Cerebellar cortex (tissue), 1 donor: ENCODE measurements around the gene PPIL4.

Source experiments
- DNase-seq: peaks from one replicate; pipeline ENCODE4 v3.0.0-alpha.2; 2015; ENCODE audit warnings: low spot score

The PPIL4 gene

DNA sequence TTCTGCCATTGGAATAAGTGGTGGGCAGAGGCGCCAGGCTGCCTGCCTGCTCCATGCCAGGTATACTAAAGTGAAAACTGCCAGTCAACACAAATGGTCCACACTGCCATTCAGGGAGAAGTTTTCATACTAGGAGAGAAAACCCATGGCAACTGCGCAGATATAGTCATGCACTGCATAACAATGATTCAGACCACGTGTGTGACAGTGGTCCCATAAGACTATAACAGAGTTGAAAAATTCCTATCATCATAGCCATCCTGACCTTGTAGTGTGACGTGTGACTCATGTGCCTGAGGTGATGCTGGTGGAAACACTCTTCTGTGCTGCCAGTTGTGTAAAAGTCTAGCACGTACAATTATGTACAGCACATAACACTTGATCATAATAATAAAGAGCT is 86.1 kb downstream of the PPIL4 start:
- DNase-seq, result no peak

DNA sequence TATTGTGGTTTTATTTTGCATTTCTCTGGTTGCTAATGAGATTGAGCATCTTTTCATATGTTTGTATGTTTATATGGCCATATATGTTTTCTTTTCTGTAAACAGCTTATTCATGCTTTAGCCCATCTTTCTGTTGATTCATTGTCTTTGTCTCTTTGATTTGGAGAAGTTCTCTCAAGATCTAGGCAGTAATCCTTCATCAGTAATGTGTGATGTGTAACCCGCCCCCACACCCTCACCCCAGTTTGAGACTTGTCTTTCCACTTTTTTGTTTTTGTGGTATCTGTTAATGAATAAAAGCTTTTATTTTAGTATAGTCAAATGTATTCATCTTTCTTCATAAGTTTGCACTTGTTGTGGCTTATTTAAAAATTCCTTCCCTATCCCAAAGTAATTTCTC is 87.0 kb downstream of the PPIL4 start:
- DNase-seq, result no peak

DNA sequence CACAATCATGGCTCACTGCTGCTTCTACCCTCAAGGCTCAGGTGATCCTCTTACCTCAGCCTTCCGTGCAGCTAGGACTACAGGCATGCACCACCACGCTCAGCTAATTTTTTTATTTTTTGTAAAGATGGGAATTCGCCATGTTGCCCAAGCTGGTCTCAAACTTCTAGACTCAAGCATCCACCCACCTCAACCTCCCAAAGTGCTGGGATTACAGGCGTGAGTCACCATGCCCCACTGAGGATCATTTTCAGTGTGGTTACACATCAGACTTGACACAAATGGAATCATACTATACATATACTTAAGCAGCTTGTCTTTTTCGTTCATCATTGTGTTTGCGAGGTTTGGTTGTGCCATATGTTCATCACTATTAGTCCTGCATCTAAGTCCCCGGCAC is 87.6 kb downstream of the PPIL4 start:
- DNase-seq, result no peak

DNA sequence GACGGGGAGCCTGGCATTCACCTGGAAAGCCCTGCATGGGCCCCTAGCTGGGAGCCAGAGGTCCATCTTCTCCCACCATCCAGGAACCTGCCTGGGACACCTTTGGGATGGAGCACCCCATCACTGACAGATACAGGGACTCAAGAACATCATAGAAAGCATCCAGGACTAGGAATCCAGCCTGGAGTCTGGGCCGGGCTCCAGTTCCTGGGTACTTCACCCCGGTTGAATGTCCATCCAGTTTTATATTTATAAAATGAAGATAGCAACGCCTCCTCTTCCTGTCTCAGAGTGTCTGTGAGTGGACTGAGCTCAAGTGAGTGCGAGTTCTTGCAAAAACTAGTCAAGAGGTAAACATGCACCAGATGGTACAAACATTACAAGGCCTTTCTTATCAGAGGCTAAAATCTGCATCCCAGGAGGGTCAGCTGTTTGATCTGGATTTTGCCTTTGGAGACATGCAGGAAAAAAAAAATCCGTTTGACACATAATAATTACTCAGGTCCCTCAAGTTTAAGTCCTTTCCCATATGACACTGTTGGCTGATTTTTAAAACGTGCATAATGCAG is 88.4 kb downstream of the PPIL4 start:
- DNase-seq, result no peak

DNA sequence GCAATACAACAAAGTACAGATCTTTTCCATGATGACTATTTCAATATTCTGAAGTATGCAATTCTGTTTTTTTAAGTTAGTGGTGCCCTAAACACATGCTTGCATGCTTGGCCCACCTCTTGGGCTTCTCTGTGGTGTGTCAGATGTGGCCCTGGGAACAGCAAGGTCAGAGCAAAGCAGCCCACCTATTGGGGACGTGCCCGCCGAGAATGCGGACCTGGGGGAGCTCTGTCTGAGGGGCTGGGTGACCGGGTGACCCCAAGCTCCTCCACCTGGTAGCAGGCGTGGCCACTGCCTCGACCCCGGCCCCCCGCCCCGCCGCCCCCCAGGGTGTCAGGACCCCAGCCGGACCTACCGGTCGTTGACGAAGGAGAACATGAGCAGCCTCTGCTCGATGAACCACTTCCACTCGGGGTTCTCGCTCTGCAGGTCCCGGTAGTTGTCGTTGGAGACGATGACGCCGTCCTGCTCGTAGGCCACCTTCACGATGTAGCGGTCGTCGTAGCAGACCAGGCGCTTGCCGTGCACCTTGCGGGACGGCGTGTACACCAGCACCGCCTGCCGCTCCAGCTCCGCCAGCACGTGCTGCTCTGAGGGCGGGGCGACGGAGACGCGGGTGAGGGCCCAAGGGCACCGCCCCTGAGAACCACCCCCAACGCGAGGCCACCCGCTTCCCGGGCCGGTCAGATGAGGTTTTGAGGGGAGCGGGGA is 89.4 kb downstream of the PPIL4 start:
- no peak for DNase-seq

DNA sequence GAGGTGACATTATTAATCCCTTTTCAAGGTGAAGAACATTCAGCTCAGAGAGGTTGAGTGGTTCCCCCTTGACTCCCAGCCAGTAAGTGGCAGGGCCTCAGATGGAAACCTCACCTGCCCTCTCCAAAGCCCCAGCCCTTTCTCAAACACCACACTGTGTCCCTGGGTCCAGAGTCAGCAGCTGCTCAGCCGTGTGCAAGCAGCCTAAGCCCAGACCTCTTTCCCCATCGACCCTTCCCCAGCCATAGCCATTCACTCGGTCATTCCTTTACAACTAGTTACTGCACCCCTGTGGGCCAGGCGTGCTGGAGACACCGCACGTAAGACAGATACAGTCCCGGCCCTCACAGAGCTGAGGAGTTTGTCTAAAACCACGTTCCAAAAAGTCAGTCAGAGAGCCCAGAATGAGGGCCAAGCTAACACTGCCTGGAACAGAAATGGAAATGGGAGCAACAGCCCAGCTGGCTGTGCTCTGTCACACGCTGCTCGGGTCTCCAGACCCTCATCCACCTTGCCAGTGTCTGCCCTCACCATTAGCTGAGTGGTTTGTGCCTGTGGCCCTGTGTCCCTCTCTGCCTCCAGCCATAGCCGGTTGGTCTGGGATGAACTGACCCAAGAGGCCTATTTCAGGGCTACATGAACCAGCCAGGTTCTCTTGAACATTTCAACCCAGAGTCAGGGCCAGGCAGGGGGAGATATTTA is 90.7 kb downstream of the PPIL4 start:
- DNase-seq, result no peak
